ENCODE results near the gene FAM50B.

The FAM50B gene

GRCh38 chr6:3898265-3898994 is 49.3 kb downstream of the FAM50B start:
- no peak for DNase-seq

DNA sequence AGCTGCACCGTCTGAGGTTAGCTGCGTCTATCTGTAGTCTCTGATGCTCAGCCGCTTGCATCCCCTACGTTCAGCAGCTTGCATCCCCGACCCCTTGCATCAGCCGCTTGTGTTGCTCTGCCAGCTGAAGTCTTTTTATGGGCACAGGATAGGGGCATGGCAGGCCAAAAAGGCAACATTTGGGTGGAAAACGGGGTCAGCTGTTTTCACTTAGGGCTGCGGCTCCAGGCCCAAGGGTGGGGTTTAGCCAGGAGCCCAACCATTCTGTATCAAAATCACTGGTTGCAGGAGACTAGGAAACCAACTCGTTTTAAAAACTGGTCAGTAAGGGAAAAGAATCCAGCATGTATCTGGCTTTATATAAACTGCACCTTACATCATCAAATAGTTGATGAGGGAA is 49.9 kb downstream of the FAM50B start:
- DNase-seq = no peak

DNA sequence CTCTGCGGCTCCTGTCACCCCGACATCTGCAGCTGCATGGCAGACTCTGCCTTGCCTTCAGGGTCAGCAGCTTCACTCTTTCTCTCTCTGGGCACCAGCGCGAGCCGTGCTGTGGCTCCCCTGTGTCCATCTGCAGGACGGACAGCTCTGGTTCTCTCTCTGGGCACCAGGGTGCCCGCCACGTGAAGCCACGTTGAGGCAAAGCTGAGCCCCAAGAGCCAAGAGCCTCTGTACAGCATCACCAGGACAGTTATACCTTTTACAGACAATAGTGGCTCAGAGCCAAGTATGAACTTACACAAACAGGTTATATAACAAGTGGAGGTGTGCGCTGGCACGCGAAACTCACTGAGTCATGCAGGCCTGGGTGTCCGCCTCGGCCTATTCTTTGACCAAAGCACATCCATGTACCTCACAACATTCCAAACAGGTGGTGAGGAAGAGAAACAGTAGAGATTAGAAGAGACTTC is 50.8 kb downstream of the FAM50B start:
- DNase-seq = no peak
